Stimulated activated CD8-positive, alpha-beta memory T cell treated with anti-CD3 and anti-CD28 coated beads, Interleukin-12 subunit alpha, Interleukin-12 subunit beta, amount 100 ng/mL, for 24 hours (primary cell): ENCODE data around the gene LRRC10B.

Experiments
- DNase-seq: peaks from one replicate; pipeline ENCODE4 v3.0.0-alpha.2; 2020; ENCODE audit errors: extremely low read depth

Gene LRRC10B

DNA sequence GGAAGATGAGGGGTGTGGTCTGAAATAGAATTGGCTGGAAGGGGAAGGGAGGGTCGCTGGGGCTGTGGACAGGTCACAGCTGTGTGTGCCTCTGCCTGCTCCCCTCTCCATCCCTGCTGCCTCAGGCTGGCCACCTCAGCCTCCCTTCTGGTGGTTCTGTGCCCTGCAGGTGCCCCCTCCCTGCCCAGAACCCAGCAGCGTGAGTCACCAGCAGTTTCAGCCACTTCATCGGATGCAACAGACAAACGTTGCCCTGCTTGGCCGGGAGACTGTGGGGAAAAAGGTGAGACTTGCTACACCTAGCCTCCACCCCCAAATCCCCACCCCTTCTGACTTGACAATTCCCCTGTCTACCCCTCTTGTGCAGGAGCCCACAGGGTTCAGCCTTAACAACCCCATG, 21.8 kb upstream of the LRRC10B start:
- no peak for DNase-seq

DNA sequence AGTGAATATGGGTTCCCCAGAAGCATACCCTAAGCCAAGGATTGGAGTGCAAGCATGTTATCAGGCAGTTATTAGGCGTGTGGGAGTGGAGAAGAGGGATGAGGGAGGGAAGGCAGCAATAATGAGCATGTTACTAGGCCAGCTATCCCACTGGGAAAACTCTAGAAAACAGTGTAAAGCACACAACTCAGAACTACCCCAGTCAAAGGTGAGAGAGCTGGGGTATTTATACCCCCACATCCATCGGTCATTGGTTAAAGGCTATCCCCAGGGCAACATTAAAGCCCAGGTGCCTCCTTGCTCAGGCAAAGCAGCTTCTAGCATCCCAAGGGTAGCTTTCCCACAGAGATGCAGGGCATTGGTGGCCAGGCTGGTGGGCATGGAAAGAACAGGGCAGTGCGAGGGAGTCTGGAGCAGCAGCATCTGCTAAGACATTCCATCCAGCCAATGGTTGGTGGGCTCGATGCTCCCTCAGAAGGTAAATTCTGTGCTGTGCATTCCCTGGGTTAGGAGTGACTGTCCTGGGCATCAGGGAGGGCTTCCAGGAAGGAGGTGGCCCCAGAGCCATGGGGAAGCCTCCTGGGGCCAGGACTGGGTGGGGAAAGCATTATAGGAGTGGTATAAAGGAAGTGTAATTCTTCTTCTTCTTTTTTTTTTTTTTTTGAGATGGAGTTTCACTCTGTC, 21.1 kb upstream of the LRRC10B start:
- no peak for DNase-seq

DNA sequence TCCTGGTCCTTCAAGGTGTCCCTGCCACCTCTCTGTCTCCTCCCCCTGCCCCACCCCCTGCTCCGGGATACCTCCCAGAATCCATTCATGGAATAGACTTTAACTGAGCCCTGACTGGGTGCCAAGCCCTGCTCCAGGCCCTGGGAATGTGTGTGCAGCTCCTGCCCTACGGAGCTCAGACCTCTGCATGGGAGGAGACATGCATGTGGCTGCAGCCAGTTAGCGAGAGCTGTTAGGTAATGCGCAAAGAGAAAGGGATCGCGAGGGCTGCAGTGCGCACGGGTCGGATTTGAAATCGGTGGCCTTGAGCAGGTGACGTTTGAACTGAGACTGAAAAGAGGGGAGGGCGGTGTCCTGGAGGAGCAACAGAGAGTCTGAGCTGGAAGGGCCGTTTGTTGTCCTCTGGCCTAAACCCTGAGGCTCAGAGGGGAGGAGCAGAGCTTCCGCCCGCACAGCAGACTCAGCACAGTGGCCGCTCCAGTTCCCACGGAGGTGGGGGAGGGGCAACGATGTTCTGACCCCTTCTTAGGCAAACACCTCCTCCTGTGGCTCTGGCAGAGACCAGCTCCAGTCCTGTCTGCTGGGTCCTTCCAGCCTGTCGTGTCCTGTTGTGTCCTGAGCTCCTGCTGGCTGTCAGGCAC, 19.8 kb upstream of the LRRC10B start:
- DNase-seq = no peak

DNA sequence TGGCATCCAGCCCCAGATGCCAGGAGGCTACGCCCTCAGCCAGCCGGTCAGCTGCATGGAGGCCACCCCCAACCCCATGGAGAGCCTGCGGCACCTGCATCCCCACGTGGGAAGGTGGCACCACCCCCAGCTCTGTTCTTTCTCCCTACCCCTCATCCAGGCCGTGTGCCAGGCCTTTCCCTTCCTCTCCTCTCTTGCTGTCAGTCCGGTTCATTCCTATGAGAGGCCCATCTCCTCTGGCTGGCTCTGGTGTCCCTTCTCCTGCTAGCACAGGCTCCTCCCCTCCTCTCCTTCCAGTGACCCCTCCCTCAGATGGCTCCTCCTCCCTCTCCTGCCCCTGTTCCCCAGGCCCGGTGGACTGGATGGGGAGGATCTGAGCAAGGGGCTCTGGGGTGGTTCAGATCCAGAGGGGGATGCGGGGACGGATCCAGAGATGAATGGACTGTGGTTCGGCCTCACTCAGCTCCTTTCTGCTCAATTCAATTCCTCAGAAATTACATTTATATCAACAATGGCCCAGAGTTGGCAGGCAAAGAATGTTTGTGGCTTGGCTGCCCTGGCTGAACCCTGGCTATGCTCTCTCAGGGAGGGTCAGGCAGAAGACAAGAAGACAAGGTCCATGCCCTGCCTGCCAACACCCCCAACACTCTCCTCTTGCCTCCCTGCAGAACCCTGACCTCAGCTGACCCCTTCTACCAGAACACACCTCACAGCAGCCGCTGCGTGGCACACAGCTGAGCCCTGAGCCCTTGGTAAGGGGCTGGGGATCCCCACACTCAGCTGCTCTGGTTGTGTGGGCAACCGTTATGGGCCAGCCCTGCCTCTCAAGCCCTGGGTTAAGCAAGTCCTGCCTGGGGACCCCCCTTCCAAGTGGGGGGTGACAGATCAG, 18.5 kb upstream of the LRRC10B start:
- no peak for DNase-seq

DNA sequence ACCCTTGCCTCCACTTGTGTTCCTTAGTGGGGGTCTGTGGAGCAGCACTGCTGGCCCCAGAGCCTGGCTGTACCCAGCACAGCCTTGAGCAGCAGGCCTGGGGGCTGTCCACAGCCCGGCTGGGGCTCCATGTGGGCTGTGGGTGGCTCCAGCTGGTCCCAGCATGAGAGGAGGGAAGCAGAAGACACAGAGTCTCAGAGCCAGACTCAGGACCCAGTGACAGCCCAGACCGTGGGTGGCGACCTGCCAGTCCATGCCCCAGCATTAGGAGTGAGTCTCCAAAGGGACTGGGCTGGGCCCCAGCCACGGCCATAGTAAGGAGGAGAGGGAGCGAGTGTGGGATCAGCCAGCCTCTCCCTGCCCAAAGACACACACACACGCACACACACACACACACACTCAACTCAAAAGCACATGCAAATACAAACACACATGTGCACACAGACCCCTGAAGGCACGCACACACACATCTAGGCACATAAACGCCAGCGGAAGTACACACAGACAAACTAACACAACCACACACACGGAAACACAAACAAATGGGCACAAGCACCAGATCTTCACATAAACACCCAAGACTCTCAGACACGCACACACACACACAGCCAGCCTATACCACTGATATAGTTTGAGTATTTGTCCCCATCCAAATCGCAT, 16.7 kb upstream of the LRRC10B start:
- no peak for DNase-seq

DNA sequence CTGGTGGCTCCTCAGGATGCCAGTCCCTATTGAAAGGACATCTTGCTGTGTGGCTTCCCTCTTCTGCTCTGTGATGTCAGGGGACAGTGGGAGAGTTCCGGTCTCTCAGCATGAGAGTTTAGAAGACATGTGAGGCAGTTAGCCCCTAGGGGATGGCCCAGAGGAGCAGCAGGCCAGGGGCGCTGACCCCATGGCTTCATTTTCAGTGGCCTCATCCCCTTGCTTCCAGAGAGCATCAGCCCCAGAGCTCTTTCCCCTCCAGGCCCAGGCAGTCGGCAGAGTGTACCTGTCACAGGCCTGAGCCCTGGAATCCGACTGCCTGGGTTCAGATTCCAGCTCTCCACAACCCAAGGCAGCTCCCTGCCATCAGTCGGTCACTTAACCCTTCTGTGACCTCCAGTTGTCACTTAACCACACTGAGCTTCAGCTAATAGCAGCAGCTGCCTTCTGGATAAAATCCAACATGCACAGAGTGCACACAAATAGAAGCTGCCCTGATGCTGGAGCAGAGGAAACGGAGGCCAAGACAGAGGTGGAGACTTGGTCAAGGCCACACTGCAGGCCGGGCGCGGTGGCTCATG, 14.1 kb upstream of the LRRC10B start:
- DNase-seq = no peak

DNA sequence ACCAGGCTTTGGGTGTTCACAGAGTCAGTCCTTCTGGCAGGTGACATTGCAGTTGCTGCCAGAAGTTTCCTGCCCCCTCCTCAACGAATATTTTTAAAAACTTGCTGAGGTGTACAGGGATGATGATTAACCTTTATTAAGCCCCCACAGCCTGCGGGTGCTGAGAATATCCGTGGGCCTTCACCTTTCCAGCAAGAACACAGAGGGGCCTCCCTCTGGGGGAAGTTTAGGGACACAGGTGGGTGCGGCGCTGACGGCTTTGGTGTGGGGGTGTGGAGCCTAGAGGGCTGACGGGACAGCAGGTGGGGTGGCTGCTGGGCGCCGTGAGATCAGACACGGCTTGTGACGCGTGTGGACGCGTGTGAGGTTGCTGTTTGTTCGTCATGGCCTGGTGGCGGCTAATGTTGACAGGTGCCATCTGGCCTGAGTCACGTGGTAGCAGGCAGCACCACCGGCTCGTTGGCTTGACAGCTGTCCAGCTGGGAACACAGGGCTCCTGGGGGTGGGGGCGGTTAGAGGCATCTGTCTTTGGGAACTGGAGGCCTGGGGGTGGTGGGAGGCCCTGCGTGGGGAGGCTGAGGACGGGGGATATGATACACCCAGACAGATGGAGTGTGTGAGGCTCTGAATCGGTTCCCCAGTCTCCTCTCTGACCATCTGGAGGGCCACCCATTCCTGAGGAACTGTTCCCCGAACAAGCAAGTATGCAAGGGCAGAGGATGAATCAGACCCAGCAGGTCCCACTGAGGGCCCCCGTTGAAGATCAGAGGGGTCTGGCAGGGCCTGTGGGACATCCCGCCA, 12.5 kb upstream of the LRRC10B start:
- DNase-seq = no peak

DNA sequence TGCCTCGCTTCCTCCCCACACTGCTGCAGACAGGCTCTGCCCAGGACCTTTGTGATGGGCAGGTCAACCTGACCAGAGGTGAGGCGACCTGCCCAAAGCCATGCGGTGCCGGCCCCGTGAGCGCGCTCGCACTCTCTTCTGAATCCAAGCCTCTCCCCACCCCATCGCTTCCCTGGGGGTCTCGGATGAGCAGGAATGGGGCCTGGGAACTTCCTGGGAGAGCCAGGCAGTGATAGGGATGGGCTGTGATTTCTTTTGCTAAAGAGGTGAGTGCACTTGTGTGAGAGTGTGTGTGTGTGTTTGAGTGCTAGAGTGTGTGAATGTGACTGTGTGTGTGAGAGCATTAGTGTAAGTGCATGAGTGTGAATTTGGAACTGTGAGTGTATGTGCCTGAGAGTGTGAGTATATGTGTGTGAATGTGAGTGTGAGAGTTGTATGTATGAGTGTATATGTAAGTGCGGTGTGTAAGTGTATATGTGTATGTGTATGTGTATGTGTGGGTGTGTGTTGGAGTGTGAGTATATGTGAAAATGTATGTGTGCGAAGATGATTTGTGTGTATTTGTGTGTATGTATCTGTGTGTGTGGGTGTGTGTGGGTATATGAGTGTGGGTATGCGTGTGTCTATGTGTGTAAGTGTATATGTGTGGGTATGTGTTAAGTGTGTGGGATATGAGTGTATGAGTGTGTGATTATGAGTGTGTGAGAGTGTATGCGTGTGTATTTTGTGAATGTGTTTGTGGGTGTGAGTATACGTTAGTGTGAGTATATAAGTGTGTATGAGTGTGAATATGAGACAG, 11.7 kb upstream of the LRRC10B start:
- no peak for DNase-seq

DNA sequence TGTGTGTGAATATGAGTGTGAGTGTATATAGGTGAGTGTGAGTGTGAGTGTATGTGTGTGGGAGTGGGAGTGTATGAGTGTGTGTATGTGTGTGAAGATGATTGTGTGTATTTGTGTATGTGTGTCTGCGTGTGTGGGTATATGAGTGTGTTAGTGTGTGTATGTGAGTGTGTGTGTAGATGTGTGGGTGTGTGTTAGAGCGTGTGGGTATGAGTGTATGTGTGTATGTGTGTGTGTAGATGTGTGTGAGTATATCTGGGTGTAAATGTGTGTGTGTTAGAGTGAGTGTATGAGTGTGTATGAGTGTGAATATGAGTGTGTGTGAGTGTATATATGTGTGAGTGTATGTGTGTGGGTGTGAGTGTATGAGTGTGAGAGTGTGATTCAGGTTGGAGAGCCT, 11.1 kb upstream of the LRRC10B start:
- DNase-seq = no peak

DNA sequence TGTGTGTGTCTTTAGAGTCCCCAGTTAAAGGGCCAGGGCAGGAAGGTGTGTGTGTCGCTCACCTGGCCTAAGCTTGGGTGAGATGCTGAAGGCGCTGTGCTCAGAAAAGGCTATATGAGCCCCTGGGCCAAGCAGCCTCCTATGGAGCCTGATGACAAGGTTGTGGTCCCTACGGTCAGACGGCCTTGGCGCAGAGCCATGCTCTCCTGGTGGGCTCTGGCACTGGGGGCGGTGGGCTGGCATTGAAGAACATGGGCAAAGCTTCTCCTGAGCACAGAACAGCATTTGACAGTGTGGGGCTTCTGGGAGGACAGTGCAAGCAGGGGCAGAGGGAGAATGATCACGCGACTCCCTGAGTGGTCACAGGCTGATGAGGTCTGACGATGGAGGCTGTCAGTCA, 10.7 kb upstream of the LRRC10B start:
- no peak for DNase-seq

DNA sequence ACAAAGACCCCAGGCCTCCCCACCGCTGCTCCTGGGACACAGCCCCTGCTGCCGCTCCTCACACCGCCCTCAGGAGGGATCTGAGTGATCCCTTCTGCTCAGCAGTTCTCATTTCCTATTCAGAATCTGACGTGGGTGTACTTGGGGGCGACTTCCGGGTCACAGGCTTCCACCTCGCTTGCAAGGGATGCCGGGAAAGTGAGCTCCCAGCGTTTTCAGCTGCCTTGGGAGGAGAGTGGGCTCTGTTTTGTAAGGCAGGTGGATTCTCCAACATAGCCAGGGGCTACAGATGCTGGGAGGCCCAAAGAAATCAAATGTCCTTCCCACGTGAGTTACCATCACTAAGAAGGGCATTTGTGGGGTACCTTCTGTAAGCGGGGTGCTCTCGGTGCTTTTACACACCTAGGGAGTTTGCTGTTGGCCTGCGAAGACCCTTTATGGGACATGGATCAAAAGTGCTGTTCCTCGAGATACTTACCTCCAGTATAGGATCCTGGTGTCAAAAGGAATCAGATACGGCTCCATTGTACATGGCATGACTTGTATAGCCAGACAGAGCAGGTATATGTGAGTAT, 9.7 kb upstream of the LRRC10B start:
- DNase-seq = no peak

DNA sequence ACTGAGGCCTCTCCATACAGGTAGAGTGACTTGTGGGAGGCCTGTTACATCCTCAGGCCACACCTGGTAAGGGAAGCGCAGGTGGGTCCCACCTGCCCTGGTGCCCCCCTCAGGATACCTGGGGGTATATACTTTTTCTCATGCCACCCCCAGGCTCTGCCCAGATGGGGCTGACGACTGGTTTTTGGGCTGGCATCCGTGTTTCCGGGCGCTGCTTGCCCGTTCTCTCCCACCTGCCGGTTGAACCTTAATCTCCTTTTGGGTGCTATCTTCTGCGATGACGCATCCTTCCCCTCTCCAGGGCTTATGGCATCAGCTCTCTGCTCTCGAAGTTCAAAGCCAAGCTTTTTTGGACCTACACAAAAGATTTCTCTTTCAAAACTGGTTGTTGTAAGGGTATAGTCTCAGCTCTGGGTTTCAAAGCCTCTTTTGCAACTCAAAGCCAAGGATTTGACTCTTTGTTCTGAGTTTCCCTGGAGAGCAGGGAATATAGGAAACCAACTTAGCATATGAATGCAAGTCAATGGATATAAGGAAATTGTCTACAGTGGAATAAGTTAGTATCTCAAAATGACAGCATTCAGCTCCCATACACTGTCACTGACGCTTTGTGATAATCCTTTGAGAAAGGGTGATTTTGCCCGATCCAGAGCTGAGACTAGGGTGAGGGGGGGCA, 8.6 kb upstream of the LRRC10B start:
- DNase-seq = no peak

DNA sequence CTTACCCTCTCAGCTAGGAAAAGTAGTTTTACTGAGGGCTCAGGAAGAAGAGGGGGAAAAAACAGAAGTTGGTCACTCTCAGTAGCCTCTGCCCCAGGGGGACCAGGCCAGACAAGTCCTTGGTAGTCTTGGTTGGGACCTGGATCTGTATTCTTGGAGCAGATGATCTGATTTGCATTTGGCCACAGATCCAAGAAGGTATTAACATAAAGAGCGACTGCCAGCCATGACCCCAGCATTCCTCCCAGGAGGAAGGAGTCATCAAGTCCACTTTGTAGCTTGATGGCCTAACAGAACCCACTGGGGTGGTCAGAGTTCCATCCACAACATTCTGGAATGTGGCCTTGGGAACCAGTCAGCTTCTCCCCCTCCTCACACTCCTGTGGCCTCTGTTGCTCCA, 6.0 kb upstream of the LRRC10B start:
- no peak for DNase-seq

DNA sequence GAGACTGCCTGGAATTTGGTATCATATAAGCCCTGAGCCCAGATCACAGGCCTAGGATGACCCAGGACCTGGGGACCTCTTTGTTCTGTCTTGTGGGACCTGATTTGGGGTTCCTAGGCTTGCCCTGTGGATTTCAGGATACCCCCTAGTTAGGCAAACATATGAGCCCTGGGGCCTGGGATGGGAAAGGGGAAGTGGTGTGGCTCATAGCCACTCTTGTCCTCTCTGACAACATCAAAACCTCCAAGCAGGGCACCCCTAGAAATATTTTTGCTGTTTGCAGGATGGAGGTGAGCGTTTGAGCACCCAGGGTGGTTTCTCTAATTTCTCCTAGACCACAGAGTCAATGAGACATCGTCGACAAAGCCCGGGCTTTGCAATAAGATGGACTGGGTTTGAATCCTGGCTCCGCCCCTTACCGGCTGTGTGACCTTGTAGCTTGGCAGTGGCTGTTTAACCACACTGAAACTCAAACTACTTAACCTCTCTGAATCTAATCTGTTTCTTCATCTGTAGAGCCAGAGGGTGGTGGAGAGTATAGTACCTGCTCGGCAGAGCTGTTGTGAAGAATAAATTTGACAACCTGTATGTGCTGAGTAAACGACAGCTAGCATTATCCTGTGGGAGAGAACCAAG, 5.3 kb upstream of the LRRC10B start:
- no peak for DNase-seq

DNA sequence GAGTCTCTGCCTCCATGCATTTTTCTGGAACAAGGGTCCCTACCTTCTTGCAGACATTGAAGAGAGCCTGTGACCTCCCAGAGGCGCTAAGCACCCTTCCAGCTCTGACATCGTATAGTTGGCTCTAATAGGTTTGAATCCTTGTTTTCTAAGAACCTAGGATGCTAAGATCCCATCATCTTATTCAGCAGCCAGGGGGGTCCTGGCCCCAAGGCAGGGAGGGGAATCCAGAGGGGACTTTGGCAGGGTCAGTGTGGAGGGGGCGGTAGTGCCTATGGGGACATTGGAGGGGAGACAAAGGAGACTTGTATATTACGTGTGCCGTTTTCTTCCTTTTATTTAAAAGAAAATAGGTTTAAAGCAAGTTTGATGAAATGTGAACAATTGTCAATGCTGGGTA, 3.4 kb upstream of the LRRC10B start:
- no peak for DNase-seq

DNA sequence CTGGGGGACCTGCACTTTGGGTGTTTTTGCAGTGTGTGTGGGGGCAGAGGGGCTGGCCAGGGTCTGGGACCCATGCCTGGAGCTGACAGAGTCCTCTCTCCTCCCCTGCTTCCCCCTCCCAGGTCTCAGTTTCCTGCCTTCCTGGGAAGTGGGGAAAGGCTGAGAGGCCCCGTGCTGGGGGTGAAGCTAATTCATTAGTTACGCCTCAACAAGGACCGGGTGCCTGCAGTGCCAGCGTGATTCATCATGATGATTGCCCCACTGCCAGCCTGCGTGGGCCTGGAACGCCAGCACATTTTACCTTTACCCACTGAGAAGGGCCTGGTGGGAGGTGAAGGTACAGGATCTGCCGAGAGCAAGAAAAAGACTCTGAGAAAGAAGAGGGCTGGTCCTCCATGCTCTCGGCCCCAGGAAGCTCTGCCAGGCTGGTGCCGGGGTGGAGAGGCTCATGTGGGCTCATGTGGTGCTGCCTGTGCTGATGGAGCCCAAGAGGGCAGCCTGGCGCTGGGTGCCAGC, 2.9 kb upstream of the LRRC10B start:
- no peak for DNase-seq

DNA sequence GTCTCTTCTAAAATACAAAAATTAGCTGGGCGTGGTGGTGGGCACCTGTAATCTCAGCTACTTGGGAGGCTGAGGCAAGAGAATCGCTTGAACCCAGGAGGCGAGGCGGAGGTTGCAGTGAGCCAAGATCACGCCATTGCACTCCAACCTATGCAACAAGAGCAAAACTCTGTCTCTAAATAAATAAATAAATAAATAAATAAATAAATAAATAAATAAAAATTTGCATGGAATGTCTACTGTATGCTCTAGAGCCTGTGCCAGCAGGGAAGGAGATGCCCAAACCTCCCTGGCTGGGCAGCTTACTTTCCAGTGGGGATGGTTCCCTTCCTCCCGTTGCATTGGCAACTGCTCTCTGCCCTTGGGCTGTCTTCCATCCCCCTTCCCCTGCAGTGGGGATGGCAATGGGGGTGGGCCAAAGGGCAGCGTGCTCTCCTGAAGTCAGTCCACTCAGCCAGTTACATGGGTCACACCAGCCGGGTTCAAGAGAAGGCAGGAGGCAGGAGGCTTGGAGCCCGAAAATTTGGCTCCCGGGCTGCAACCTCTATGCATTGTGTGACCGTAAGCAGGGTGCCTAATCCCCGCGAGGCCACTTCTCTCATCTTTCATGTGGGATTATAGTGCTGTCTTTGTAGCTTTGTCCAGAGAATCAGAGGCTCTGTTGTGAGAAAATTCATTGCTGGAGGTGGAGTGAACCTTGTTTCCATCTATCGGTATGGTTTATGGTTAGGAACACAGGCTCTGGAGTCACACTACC, 1.4 kb upstream of the LRRC10B start:
- no peak for DNase-seq
